GM21619 (cell line): Measurements from ENCODE around the gene PLCH1.

Source experiments
- ATAC-seq: cut with Tn5 transposase; IDR thresholded peaks from one replicate; pipeline ENCODE4 v1.9.1; 2021; ENCODE audit not compliant: unreplicated experiment

Gene PLCH1

GRCh38 chr3:155391551-155391958, 353.3 kb downstream of the PLCH1 start:
- no peak for ATAC-seq

GRCh38 chr3:155391104-155391503, 353.8 kb downstream of the PLCH1 start:
- ATAC-seq: no peak

- ATAC-seq: no peak
Observed at GRCh38 chr3:155390351-155390750, 354.5 kb downstream of the PLCH1 start.

GRCh38 chr3:155388417-155388816, 356.5 kb downstream of the PLCH1 start:
- no peak for ATAC-seq

GRCh38 chr3:155387571-155387970, 357.3 kb downstream of the PLCH1 start:
- no peak for ATAC-seq

- ATAC-seq: no peak
Observed at GRCh38 chr3:155386919-155387318, 358.0 kb downstream of the PLCH1 start.

GRCh38 chr3:155385896-155386625, 358.8 kb downstream of the PLCH1 start:
- no peak for ATAC-seq

GRCh38 chr3:155382396-155383042, 362.4 kb downstream of the PLCH1 start:
- ATAC-seq: peak; percentile 69

GRCh38 chr3:155377847-155378246, 367.0 kb downstream of the PLCH1 start:
- no peak for ATAC-seq

- no peak for ATAC-seq
Observed at GRCh38 chr3:155377071-155377470, 367.8 kb downstream of the PLCH1 start.

GRCh38 chr3:155372281-155372680, 372.6 kb downstream of the PLCH1 start:
- no peak for ATAC-seq

- no peak for ATAC-seq
Observed at GRCh38 chr3:155370764-155371503, 373.9 kb downstream of the PLCH1 start.

- ATAC-seq: no peak
Observed at GRCh38 chr3:155370198-155370597, 374.7 kb downstream of the PLCH1 start.

- no peak for ATAC-seq
Observed at GRCh38 chr3:155369735-155370134, 375.1 kb downstream of the PLCH1 start.

GRCh38 chr3:155369244-155369643, 375.6 kb downstream of the PLCH1 start:
- no peak for ATAC-seq

- ATAC-seq: no peak
Observed at GRCh38 chr3:155368786-155369185, 376.1 kb downstream of the PLCH1 start.

GRCh38 chr3:155367506-155367905, 377.4 kb downstream of the PLCH1 start:
- no peak for ATAC-seq

- ATAC-seq: no peak
Observed at GRCh38 chr3:155365178-155365783, 379.6 kb downstream of the PLCH1 start.

- ATAC-seq: no peak
Observed at GRCh38 chr3:155364492-155364891, 380.4 kb downstream of the PLCH1 start.

- ATAC-seq: no peak
Observed at GRCh38 chr3:155363690-155364070, 381.2 kb downstream of the PLCH1 start.

GRCh38 chr3:155362808-155363689, 381.8 kb downstream of the PLCH1 start:
- no peak for ATAC-seq
